Measurements from ENCODE around the gene FH.

GRCh38 chr1:241462391-241462790 is 57.2 kb downstream of the FH start:
- TF ChIP-seq POLR2AphosphoS5 (IDR thresholded peaks at IDR 0.05) (no peak), CTCF (IDR thresholded peaks at IDR 0.05) (no peak), POLR2A (IDR thresholded peaks at IDR 0.05) (no peak)
